Sigmoid colon (tissue), 4 donors: ENCODE data around the gene RTTN.

ENCODE experiments used
- POLR2A ChIP-seq, 2 donors: fragments of 450-650 bp; IDR thresholded peaks; one replicate each; pipeline ENCODE4 v1.6.1; 2016; ENCODE audit warnings: antibody characterized with exemption in 2 of 2, mild to moderate bottlenecking in 2 of 2, moderate library complexity in 2 of 2
- POLR2AphosphoS5 ChIP-seq, 4 donors: sonication (generic); formaldehyde crosslinking; IDR thresholded peaks; one replicate each; pipeline ENCODE4 v1.6.1; 2017; ENCODE audit warnings: antibody characterized with exemption in 4 of 4

DNA sequence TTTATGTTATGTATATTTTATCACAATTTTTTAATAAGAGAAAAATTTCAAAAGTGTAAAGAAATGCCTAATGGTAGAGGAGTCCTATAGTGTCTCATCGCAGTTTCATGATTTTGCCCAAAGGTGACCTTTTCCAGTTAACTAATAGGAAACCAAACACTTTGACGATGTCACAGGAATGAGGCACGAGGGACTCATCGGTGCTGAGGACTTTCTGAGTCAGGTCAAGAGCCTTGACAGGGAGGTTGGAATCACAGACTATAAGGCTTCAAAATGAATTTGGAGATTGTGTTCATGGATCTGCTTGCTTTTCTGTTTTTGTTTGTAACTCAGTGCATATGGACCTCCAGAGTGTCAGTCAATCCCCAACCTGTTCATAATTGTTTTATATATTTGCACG is 15.1 kb upstream of the RTTN start:
- TF ChIP-seq POLR2A (IDR thresholded peaks at IDR 0.05): no peak
- TF ChIP-seq POLR2AphosphoS5 (IDR thresholded peaks at IDR 0.05): no peak
